Heart left ventricle (tissue), 16 donors: ENCODE data around the gene LMCD1. TPM values are rescaled to one million over a fixed set of nuclear protein-coding genes. Genes with fewer than 3 reads are reported as not detected.

Source experiments
- ATAC-seq, 4 donors: fragments of 200-7000 bp; cut with Tn5 transposase; one replicate each; pipeline ENCODE4 v1.9.1; 2020 to 2022; ENCODE audit warnings: moderate library complexity in 4 of 4, mild to moderate bottlenecking in 3 of 4, moderate number of reproducible peaks in 1 of 4
- DNase-seq, 5 donors: peaks; one replicate each; pipeline ENCODE4 v3.0.0-alpha.2; 2020
- H3K27ac ChIP-seq, 12 donors: fragments of 200-600 bp; sonication (generic) in 4 of 12; one replicate each; pipeline versions ENCODE4 v1.5.0 to v1.8.0; 2016 to 2022; ENCODE audit warnings: mild to moderate bottlenecking in 2 of 12
- H3K27me3 ChIP-seq, 9 donors: fragments of 200-600 bp; sonication (generic) in 2 of 9; one replicate each; pipeline versions ENCODE4 v1.5.1 to v1.8.0; 2016 to 2022; ENCODE audit warnings: mild to moderate bottlenecking in 3 of 9
- H3K36me3 ChIP-seq, 9 donors: fragments of 200-600 bp; sonication (generic) in 2 of 9; one replicate each; pipeline versions ENCODE4 v1.5.0 to v1.8.0; 2018 to 2022; ENCODE audit warnings: mild to moderate bottlenecking in 2 of 9
- H3K4me1 ChIP-seq, 12 donors: fragments of 200-600 bp; sonication (generic) in 4 of 12; one replicate each; pipeline versions ENCODE4 v1.5.0 to v1.8.0; 2016 to 2022; ENCODE audit warnings: mild to moderate bottlenecking in 3 of 12
- H3K4me3 ChIP-seq, 12 donors: fragments of 200-600 bp; sonication (generic) in 4 of 12; one replicate each; pipeline versions ENCODE4 v1.5.0 to v1.8.0; 2017 to 2022; ENCODE audit warnings: mild to moderate bottlenecking in 9 of 12, moderate library complexity in 4 of 12
- H3K9me3 ChIP-seq, 12 donors: fragments of 200-600 bp; sonication (generic) in 4 of 12; one replicate each; pipeline versions ENCODE4 v1.5.0 to v1.8.0; 2016 to 2022; ENCODE audit warnings: mild to moderate bottlenecking in 1 of 12
- POLR2A ChIP-seq, 2 donors: fragments of 450-650 bp; IDR thresholded peaks; one replicate each; pipeline ENCODE4 v1.6.1; 2017; ENCODE audit warnings: antibody characterized with exemption in 2 of 2, mild to moderate bottlenecking in 2 of 2, moderate library complexity in 2 of 2
- WGBS, 4 donors: extraction: QIAGEN DNeasy Blood & Tissue Kit in 2 of 4; methylation state at CpG; one replicate each; pipeline versions ENCODE4 v1.1.5 to v1.1.7; 2013 to 2018; 5-methylcytosine and 5-hydroxymethylcytosine counted together
- intact Hi-C, 10 donors: fragments of 100-400 bp; cut with DNase I; formaldehyde crosslinking; loops; one replicate each; pipeline versions ENCODE4 v1.11.1 to v1.14.2; 2022
- polyA plus RNA-seq, 2 donors: library from polyadenylated mRNA; stranded (reverse); fragments of 200-250 nt; gene quantifications; one replicate each; pipeline ENCODE4 v1.2.3, GENCODE V29; 2013
- total RNA-seq, 9 donors: library from RNA; depleted of rRNA in 2 of 9; stranded (reverse); fragments of >200 nt in 2 of 9; fragmentation: NEBNext Ultra II Directional in 3 of 9; extraction: Animal tissue kit (Norgen Biotek cat#: 25700) in 3 of 9; gene quantifications; one replicate each; pipeline versions ENCODE4 v1.1.0 to v1.2.4, GENCODE V29; 2016 to 2023
- TF ChIP-seq, protein P1 (sequence below), 12 donors: fragments of 200-600 bp; sonication (generic) in 4 of 12; IDR thresholded peaks; one replicate each; pipeline versions ENCODE4 v1.5.0 to v1.8.0; 2018 to 2022; ENCODE audit warnings: antibody characterized with exemption in 12 of 12, mild to moderate bottlenecking in 5 of 12
- donor health status: ischemic (EF 13 %, LVEDD 7.1; RV severe dilation, severe dysfunction).
- donor health status: healthy with polysubstance abuse.
- donor health status: DM: no; HTN: yes; CAD: no.
- donor health status: DM: no; HTN: no; CAD: no.
- donor health status: ischemic (EF 25% LVEDD 6.9; RV normal size, moderate dysfunction).
- donor health status: ischemic (EF 25% LVEDD 5.7; RV mildly dilated, moderate dysfunction).
- donor health status: healthy.
- donor health status: DM: yes; HTN: yes; CAD: no.
- donor health status: ischemic (EF 35%, LVEDD 5.7; RV mildly dilated, moderate dysfunction).
- donor health status: nonischemic (EF 11% LVEDD 7.7; RV severe dilation, severe dysfunction).
- donor health status: DM: yes; HTN: yes; CAD: no.
- donor health status: PGD.
- donor health status: ischemic (EF 29% LVEDD 5.4; RV normal size, mild dysfunction).
- donor health status: nonischemic (EF 23%, LVEDD 6.1; RV moderate dilation, normal function).

Gene LMCD1
- total and polyA plus RNA-seq, 11 donors = 34.9 to 661 (median 54.6) TPM

- 45 to 56% (median 50%) methylated on average over 5 of the region's 5 CpGs for WGBS, 4 donors
- H3K9me3 ChIP-seq = peaks cover 0 to 23% (median 0%) of the 10 kb centered on the region in 12 donors
- DNase-seq = no peak
- H3K4me1 ChIP-seq = peaks cover 3 to 59% (median 28%) of the 10 kb centered on the region in 12 donors
- peaks cover 0 to 36% (median 13%) of the 10 kb centered on the region in 9 donors for H3K36me3 ChIP-seq
- peak in 3 of 4 donors; percentile 21 to 66 (median 56) for ATAC-seq
- peak overlapping the region in 6 of 12 donors; percentile 7 to 57 (median 40) for H3K27ac ChIP-seq
- intact Hi-C loops = no loop called here
- TF ChIP-seq POLR2A (IDR thresholded peaks at IDR 0.05) = no peak
- TF ChIP-seq, protein P1, sequence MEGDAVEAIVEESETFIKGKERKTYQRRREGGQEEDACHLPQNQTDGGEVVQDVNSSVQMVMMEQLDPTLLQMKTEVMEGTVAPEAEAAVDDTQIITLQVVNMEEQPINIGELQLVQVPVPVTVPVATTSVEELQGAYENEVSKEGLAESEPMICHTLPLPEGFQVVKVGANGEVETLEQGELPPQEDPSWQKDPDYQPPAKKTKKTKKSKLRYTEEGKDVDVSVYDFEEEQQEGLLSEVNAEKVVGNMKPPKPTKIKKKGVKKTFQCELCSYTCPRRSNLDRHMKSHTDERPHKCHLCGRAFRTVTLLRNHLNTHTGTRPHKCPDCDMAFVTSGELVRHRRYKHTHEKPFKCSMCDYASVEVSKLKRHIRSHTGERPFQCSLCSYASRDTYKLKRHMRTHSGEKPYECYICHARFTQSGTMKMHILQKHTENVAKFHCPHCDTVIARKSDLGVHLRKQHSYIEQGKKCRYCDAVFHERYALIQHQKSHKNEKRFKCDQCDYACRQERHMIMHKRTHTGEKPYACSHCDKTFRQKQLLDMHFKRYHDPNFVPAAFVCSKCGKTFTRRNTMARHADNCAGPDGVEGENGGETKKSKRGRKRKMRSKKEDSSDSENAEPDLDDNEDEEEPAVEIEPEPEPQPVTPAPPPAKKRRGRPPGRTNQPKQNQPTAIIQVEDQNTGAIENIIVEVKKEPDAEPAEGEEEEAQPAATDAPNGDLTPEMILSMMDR (IDR thresholded peaks at IDR 0.05) = no peak
- no peaks in the 10 kb centered on the region for H3K27me3 ChIP-seq
- no peak overlapping the region for H3K4me3 ChIP-seq
These were observed 73.2 kb downstream of the LMCD1 start for GRCh38 chr3:8574670-8575322.

GRCh38 chr3:8575364-8576104 lies 73.9 kb downstream of the LMCD1 start:
- Histone ChIP-seq H3K4me1 (peaks cover 3 to 58% (median 27%) of the 10 kb centered on the region in 12 donors), H3K27ac (peak overlapping the region in 6 of 12 donors; percentile 20 to 57 (median 40)), H3K9me3 (peaks cover 0 to 23% (median 0%) of the 10 kb centered on the region in 12 donors), H3K27me3 (no peaks in the 10 kb centered on the region), H3K36me3 (peaks cover 0 to 29% (median 7%) of the 10 kb centered on the region in 9 donors), H3K4me3 (no peak overlapping the region)
- DNase-seq (no peak), ATAC-seq (no peak)
- 92 to 96% (median 95%) methylated on average over 5 of the region's 5 CpGs for WGBS, 4 donors
- TF ChIP-seq POLR2A (IDR thresholded peaks at IDR 0.05) = no peak
- TF ChIP-seq, protein P1 (IDR thresholded peaks at IDR 0.05) = no peak
- intact Hi-C loops = no loop called here

GRCh38 chr3:8576436-8576835 lies 74.8 kb downstream of the LMCD1 start:
- TF ChIP-seq, protein P1 (IDR thresholded peaks at IDR 0.05) = no peak
- TF ChIP-seq POLR2A (IDR thresholded peaks at IDR 0.05) = no peak
- intact Hi-C loops = no loop called here
- no peak overlapping the region for H3K4me3 ChIP-seq
- H3K9me3 ChIP-seq = peaks cover 0 to 23% (median 0%) of the 10 kb centered on the region in 12 donors
- peaks cover 3 to 52% (median 22%) of the 10 kb centered on the region in 12 donors for H3K4me1 ChIP-seq
- 81 to 98% (median 91%) methylated on average over 6 of the region's 6 CpGs for WGBS, 4 donors
- H3K36me3 ChIP-seq = peaks cover 0 to 20% (median 7%) of the 10 kb centered on the region in 9 donors
- DNase-seq (no peak), ATAC-seq (no peak)
- no peak overlapping the region for H3K27ac ChIP-seq
- no peaks in the 10 kb centered on the region for H3K27me3 ChIP-seq
